Caco-2 (cell line): ENCODE results near the gene FAF2. TPM values are rescaled to one million over a fixed set of nuclear protein-coding genes. Genes with fewer than 3 reads are reported as not detected.

ENCODE experiments used
- BruUV-seq: library from RNA; stranded (reverse); fragments of 400-500 nt; replicated peaks from 2 replicates; lab custom pipeline; 2021; lab: Mats Ljungman, UMichigan
- CTCF ChIA-PET: fragments of 300-600 bp; sonication (Branson Sonifier 250); formaldehyde crosslinking; loops from one replicate; lab custom pipeline; 2022; ENCODE audit warnings: antibody characterized with exemption; lab: Charles Lee
- POLR2A ChIA-PET: fragments of 300-600 bp; sonication (Branson Sonifier 250); formaldehyde crosslinking; loops from one replicate; lab custom pipeline; 2022; ENCODE audit warnings: antibody characterized with exemption; lab: Charles Lee
- DNase-seq, 2 experiments: peaks; one replicate each; pipeline versions ENCODE4 v3.0.0 to v3.0.0-alpha.2; 2020 to 2022
- H3K27me3 ChIP-seq: replicated peaks from 2 replicates; pipeline ENCODE4 v1.6.0; 2011; ENCODE audit warnings: low read length; ENCODE audit not compliant: control insufficient read depth, insufficient read depth
- H3K36me3 ChIP-seq: 2 replicates; pipeline ENCODE4 v1.5.1; 2011; ENCODE audit warnings: low read length; ENCODE audit not compliant: control insufficient read depth, insufficient read depth
- H3K4me1 ChIP-seq: fragments of 250-450 bp; sonication (Bioruptor Pico); 2 replicates; pipeline ENCODE4 v1.5.1; 2020; ENCODE audit warnings: mild to moderate bottlenecking
- H3K4me3 ChIP-seq: 2 replicates; pipeline ENCODE4 v1.5.1; 2011; ENCODE audit warnings: low read depth, mild to moderate bottlenecking, control low read depth, low read length
- H3K9me3 ChIP-seq: fragments of 250-450 bp; sonication (Bioruptor Pico); 2 replicates; pipeline ENCODE4 v1.5.1; 2020; ENCODE audit warnings: mild to moderate bottlenecking, moderate library complexity
- H3K27ac Mint-ChIP-seq: one replicate; pipeline ENCODE4 v1.8.0; 2022; ENCODE audit warnings: mixed read lengths; ENCODE audit not compliant: unreplicated experiment
- H3K27me3 Mint-ChIP-seq: one replicate; pipeline ENCODE4 v1.8.0; 2022; ENCODE audit warnings: mixed read lengths; ENCODE audit not compliant: insufficient read depth, unreplicated experiment
- H3K36me3 Mint-ChIP-seq: one replicate; pipeline ENCODE4 v1.8.0; 2022; ENCODE audit warnings: mild to moderate bottlenecking, mixed read lengths; ENCODE audit not compliant: insufficient read depth, unreplicated experiment
- H3K4me1 Mint-ChIP-seq: one replicate; pipeline ENCODE4 v1.8.0; 2022; ENCODE audit warnings: low read depth, mixed read lengths; ENCODE audit not compliant: unreplicated experiment
- H3K4me3 Mint-ChIP-seq: one replicate; pipeline ENCODE4 v1.8.0; 2022; ENCODE audit warnings: mild to moderate bottlenecking, moderate library complexity, mixed read lengths; ENCODE audit not compliant: unreplicated experiment
- H3K9me3 Mint-ChIP-seq: one replicate; pipeline ENCODE4 v1.8.0; 2022; ENCODE audit warnings: mixed read lengths; ENCODE audit not compliant: unreplicated experiment
- intact Hi-C: fragments of 100-400 bp; cut with micrococcal nuclease; formaldehyde crosslinking; loops from one replicate; pipeline ENCODE4 v1.10.0; 2022; ENCODE audit not compliant: unreplicated experiment
- total RNA-seq: library from RNA; stranded (reverse); gene quantifications from 2 replicates; pipeline ENCODE4 v1.2.3, GENCODE V29; 2022
- TF ChIP-seq, protein P1 (sequence below), 2 experiments: fragments of 200-600 bp in 1 of 2; IDR thresholded peaks; 1 replicate in 1 of 2; 2 replicates in 1 of 2; pipeline versions ENCODE4 v1.5.1 to v1.8.0; 2011 to 2022; ENCODE audit warnings: antibody characterized with exemption in 1 of 2, control low read depth in 1 of 2, inconsistent platforms in 1 of 2, low read depth in 1 of 2, low read length in 1 of 2, mild to moderate bottlenecking in 1 of 2, moderate library complexity in 1 of 2; ENCODE audit not compliant: insufficient read depth in 1 of 2, severe bottlenecking in 1 of 2, unreplicated experiment in 1 of 2

Gene FAF2
- total RNA-seq, 1 experiment from 2014 or later, result 55.5 TPM

- Histone ChIP-seq H3K9me3 (no peaks in the 10 kb centered on the region), H3K4me3 (no peak overlapping the region), H3K36me3 (peaks cover 2% of the 10 kb centered on the region), H3K4me1 (peaks cover 7% of the 10 kb centered on the region), H3K27me3 (no peaks in the 10 kb centered on the region)
- Mint-ChIP-seq H3K27me3 (no peaks in the 10 kb centered on the region), H3K36me3 (peaks cover 66% of the 10 kb centered on the region), H3K27ac (no peak overlapping the region), H3K4me1 (peaks cover 6% of the 10 kb centered on the region), H3K4me3 (no peak overlapping the region), H3K9me3 (no peaks in the 10 kb centered on the region)
- CTCF ChIA-PET, result no interaction called here
- no TSS peak for BruUV-seq
- no peak for DNase-seq
- intact Hi-C loops, result no loop called here
- POLR2A ChIA-PET, result no interaction called here
- TF ChIP-seq, protein P1, sequence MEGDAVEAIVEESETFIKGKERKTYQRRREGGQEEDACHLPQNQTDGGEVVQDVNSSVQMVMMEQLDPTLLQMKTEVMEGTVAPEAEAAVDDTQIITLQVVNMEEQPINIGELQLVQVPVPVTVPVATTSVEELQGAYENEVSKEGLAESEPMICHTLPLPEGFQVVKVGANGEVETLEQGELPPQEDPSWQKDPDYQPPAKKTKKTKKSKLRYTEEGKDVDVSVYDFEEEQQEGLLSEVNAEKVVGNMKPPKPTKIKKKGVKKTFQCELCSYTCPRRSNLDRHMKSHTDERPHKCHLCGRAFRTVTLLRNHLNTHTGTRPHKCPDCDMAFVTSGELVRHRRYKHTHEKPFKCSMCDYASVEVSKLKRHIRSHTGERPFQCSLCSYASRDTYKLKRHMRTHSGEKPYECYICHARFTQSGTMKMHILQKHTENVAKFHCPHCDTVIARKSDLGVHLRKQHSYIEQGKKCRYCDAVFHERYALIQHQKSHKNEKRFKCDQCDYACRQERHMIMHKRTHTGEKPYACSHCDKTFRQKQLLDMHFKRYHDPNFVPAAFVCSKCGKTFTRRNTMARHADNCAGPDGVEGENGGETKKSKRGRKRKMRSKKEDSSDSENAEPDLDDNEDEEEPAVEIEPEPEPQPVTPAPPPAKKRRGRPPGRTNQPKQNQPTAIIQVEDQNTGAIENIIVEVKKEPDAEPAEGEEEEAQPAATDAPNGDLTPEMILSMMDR (IDR thresholded peaks at IDR 0.05; ENCODE audit: insufficient read depth in 1 of 2, low read depth in 1 of 2, low read length in 1 of 2, severe bottlenecking in 1 of 2, unreplicated experiment in 1 of 2), result no peak
Observed at GRCh38 chr5:176471098-176471497, 22.9 kb downstream of the FAF2 start.

GRCh38 chr5:176473335-176474006 lies 25.3 kb downstream of the FAF2 start:
- Histone ChIP-seq H3K27me3 (no peaks in the 10 kb centered on the region), H3K4me3 (no peak overlapping the region), H3K36me3 (no peaks in the 10 kb centered on the region; the same call in none of the 2 replicates), H3K4me1 (no peaks in the 10 kb centered on the region), H3K9me3 (no peaks in the 10 kb centered on the region)
- TF ChIP-seq, protein P1 (IDR thresholded peaks at IDR 0.05; ENCODE audit: insufficient read depth in 1 of 2, low read depth in 1 of 2, low read length in 1 of 2, severe bottlenecking in 1 of 2, unreplicated experiment in 1 of 2), result no peak
- Mint-ChIP-seq H3K4me1 (no peaks in the 10 kb centered on the region), H3K27ac (no peak overlapping the region), H3K36me3 (peaks cover 50% of the 10 kb centered on the region), H3K27me3 (no peaks in the 10 kb centered on the region), H3K4me3 (no peak overlapping the region), H3K9me3 (no peaks in the 10 kb centered on the region)
- no TSS peak for BruUV-seq
- CTCF ChIA-PET, result interaction anchor here (1.4 kb wide), 1 partner anchor 26 kb away, joined by 4 read pairs; no protein-coding TSS in a partner anchor
- intact Hi-C loops, result no loop called here
- DNase-seq, result no peak
- POLR2A ChIA-PET, result no interaction called here

GRCh38 chr5:176474476-176474875 lies 26.3 kb downstream of the FAF2 start:
- no TSS peak for BruUV-seq
- Histone ChIP-seq H3K36me3 (no peaks in the 10 kb centered on the region; the same call in none of the 2 replicates), H3K4me1 (no peaks in the 10 kb centered on the region), H3K27me3 (no peaks in the 10 kb centered on the region), H3K4me3 (no peak overlapping the region), H3K9me3 (no peaks in the 10 kb centered on the region)
- Mint-ChIP-seq H3K36me3 (peaks cover 52% of the 10 kb centered on the region), H3K4me1 (no peaks in the 10 kb centered on the region), H3K4me3 (no peak overlapping the region), H3K27ac (no peak overlapping the region), H3K9me3 (no peaks in the 10 kb centered on the region), H3K27me3 (no peaks in the 10 kb centered on the region)
- POLR2A ChIA-PET, result interaction anchor here (0.5 kb wide), 1 partner anchor 63 kb away, joined by 6 read pairs; no protein-coding TSS in a partner anchor
- TF ChIP-seq, protein P1 (IDR thresholded peaks at IDR 0.05; ENCODE audit: insufficient read depth in 1 of 2, low read depth in 1 of 2, low read length in 1 of 2, severe bottlenecking in 1 of 2, unreplicated experiment in 1 of 2), result no peak
- intact Hi-C loops, result no loop called here
- CTCF ChIA-PET, result interaction anchor here (1.4 kb wide), 1 partner anchor 27 kb away, joined by 4 read pairs; no protein-coding TSS in a partner anchor
- no peak for DNase-seq
